ENCODE data around the gene PTBP1.

DNA sequence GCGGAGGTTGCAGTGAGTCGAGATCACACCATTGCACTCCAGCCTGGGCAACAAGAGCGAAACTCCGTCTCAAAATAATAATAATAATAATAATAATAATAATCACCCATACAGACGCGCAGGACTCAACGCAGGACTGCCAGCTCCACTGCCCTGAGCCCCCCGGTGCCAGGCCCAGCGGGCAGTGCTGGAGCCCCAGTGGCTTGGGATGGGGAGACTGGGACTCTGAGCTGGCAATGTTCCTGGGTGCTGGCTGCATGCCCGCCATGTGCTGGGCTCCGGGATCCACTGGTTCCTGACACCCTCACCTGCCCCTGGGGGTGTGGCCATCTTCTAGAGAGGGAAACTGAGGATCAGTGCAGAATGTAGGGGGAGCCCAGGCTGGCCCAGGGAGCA is 30.1 kb downstream of the PTBP1 start:
- TF ChIP-seq JUN (IDR thresholded peaks at IDR 0.05; ENCODE audit: borderline replicate concordance, insufficient read depth, insufficient read length, low read depth) = no peak
- TF ChIP-seq, protein P1, sequence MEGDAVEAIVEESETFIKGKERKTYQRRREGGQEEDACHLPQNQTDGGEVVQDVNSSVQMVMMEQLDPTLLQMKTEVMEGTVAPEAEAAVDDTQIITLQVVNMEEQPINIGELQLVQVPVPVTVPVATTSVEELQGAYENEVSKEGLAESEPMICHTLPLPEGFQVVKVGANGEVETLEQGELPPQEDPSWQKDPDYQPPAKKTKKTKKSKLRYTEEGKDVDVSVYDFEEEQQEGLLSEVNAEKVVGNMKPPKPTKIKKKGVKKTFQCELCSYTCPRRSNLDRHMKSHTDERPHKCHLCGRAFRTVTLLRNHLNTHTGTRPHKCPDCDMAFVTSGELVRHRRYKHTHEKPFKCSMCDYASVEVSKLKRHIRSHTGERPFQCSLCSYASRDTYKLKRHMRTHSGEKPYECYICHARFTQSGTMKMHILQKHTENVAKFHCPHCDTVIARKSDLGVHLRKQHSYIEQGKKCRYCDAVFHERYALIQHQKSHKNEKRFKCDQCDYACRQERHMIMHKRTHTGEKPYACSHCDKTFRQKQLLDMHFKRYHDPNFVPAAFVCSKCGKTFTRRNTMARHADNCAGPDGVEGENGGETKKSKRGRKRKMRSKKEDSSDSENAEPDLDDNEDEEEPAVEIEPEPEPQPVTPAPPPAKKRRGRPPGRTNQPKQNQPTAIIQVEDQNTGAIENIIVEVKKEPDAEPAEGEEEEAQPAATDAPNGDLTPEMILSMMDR (IDR thresholded peaks at IDR 0.05; ENCODE audit: extremely low read depth in 1 of 2, insufficient read depth in 1 of 2, low read depth in 1 of 2, low read length in 2 of 2) = no peak
- TF ChIP-seq POLR2A (IDR thresholded peaks at IDR 0.05; ENCODE audit: low read depth, low read length) = no peak

All from endothelial cell of umbilical vein (primary cell).